Retinal pigment epithelial cell (primary cell): ENCODE data around the gene RPS26.

Experiments used
- DNase-seq: peaks from one replicate; pipeline ENCODE4 v3.0.0-alpha.2; 2010; ENCODE audit warnings: low read depth
- H3K4me3 ChIP-seq: 2 replicates; pipeline ENCODE4 v1.5.1; 2011; ENCODE audit warnings: mild to moderate bottlenecking, low read length, control low read depth, moderate library complexity
- TF ChIP-seq, protein P1 (sequence below): conservative IDR thresholded peaks from 2 replicates; pipeline ENCODE4 v1.5.1; 2011; ENCODE audit warnings: low read depth, low read length, control low read depth, inconsistent platforms

RPS26 gene

GRCh38 chr12:56014205-56014604, 27.5 kb upstream of the RPS26 start:
- TF ChIP-seq, protein P1, sequence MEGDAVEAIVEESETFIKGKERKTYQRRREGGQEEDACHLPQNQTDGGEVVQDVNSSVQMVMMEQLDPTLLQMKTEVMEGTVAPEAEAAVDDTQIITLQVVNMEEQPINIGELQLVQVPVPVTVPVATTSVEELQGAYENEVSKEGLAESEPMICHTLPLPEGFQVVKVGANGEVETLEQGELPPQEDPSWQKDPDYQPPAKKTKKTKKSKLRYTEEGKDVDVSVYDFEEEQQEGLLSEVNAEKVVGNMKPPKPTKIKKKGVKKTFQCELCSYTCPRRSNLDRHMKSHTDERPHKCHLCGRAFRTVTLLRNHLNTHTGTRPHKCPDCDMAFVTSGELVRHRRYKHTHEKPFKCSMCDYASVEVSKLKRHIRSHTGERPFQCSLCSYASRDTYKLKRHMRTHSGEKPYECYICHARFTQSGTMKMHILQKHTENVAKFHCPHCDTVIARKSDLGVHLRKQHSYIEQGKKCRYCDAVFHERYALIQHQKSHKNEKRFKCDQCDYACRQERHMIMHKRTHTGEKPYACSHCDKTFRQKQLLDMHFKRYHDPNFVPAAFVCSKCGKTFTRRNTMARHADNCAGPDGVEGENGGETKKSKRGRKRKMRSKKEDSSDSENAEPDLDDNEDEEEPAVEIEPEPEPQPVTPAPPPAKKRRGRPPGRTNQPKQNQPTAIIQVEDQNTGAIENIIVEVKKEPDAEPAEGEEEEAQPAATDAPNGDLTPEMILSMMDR, result no peak
- no peak overlapping the region for H3K4me3 ChIP-seq
- DNase-seq, result no peak

- H3K4me3 ChIP-seq, result no peak overlapping the region
- TF ChIP-seq, protein P1, result no peak
- DNase-seq, result no peak
These were observed 24.5 kb upstream of the RPS26 start for GRCh38 chr12:56017181-56017580.

GRCh38 chr12:56018356-56018755, 23.4 kb upstream of the RPS26 start:
- no peak overlapping the region for H3K4me3 ChIP-seq
- TF ChIP-seq, protein P1, result no peak
- no peak for DNase-seq

- TF ChIP-seq, protein P1, result no peak
- no peak for DNase-seq
- peak within 1 kb of the TSS; percentile 42 for H3K4me3 ChIP-seq
These were observed 21.1 kb upstream of the RPS26 start, which contains the start of gene IKZF4 for GRCh38 chr12:56020423-56021184. Gene IKZF4 (plus strand): TSS chr12:56021043. CDS start chr12:56021494, 451 bp downstream.

- TF ChIP-seq, protein P1, result peak; percentile 24
- no peak for DNase-seq
- peak overlapping the region; percentile 42 for H3K4me3 ChIP-seq
These were observed 19.7 kb upstream of the RPS26 start for GRCh38 chr12:56021889-56022497.

GRCh38 chr12:56028511-56029165, 13.1 kb upstream of the RPS26 start:
- TF ChIP-seq, protein P1, result no peak
- no peak overlapping the region for H3K4me3 ChIP-seq
- DNase-seq, result no peak
